ENCODE data around the gene SULF2.

DNA sequence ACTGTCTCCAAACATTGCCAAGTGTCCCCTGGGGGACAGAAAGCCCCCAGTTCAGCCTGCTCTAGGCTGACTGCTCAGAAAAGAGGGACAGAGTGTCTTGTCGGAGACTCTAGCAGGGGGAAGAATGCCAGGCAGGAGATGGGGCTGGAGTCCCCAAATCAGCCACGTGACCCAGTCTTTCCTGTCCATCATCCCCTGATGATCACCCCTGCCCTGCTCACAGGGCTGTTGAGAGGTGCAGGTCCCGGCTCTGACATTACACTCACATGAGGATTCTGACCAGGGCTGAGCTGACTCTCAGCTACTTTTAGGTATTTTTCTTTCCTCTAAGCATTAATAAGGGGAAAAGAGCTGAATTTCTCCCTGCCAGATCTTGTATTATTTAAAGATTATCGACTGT lies 115.8 kb downstream of the SULF2 start:
- TF ChIP-seq POU6F1 (CRISPR knock-in tag; IDR thresholded peaks at IDR 0.05; ENCODE audit: borderline replicate concordance, low read depth): no peak
- no peak for TF ChIP-seq PATZ1 (CRISPR knock-in tag; IDR thresholded peaks at IDR 0.05; ENCODE audit: borderline replicate concordance)
- no peak for TF ChIP-seq ZFP30 (CRISPR knock-in tag; IDR thresholded peaks at IDR 0.05)
- TF ChIP-seq CREB5 (CRISPR knock-in tag; IDR thresholded peaks at IDR 0.05; ENCODE audit: low read depth): no peak
- TF ChIP-seq TCF4 (CRISPR knock-in tag; IDR thresholded peaks at IDR 0.05; ENCODE audit: borderline replicate concordance): no peak
- TF ChIP-seq ARNTL (CRISPR knock-in tag; IDR thresholded peaks at IDR 0.05; ENCODE audit: borderline replicate concordance, low read depth): no peak
- TF ChIP-seq, protein P1, sequence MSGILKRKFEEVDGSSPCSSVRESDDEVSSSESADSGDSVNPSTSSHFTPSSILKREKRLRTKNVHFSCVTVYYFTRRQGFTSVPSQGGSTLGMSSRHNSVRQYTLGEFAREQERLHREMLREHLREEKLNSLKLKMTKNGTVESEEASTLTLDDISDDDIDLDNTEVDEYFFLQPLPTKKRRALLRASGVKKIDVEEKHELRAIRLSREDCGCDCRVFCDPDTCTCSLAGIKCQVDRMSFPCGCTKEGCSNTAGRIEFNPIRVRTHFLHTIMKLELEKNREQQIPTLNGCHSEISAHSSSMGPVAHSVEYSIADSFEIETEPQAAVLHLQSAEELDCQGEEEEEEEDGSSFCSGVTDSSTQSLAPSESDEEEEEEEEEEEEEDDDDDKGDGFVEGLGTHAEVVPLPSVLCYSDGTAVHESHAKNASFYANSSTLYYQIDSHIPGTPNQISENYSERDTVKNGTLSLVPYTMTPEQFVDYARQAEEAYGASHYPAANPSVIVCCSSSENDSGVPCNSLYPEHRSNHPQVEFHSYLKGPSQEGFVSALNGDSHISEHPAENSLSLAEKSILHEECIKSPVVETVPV (CRISPR knock-in tag; IDR thresholded peaks at IDR 0.05): no peak
